ENCODE measurements around the gene SPATC1L. TPM values are rescaled to one million over a fixed set of nuclear protein-coding genes. Genes with fewer than 3 reads are reported as not detected.

SPATC1L gene
- total and polyA plus RNA-seq, 2 donors (not counting 3 experiments of a cell fraction or from before 2014, with no cell fraction given) = 11.5 to 15.3 TPM

- intact Hi-C loops (cut with micrococcal nuclease) = loop anchor here (5.0 kb wide), 1 partner anchor 36 kb away; no protein-coding TSS in a partner anchor
- Histone ChIP-seq H3K9ac (replicated peaks; ENCODE audit: extremely low read depth, insufficient read depth, low read length) (no peak overlapping the region), H4K20me1 (replicated peaks; ENCODE audit: control insufficient read depth, extremely low read depth, insufficient read depth, low read length) (no peaks in the 10 kb centered on the region), H3K27me3 (ENCODE audit: control insufficient read depth in 2 of 2, insufficient read depth in 2 of 2, low read length in 2 of 2) (no peaks in the 10 kb centered on the region), H3K4me2 (ENCODE audit: insufficient read depth, low read length) (no peak overlapping the region), H2AFZ (ENCODE audit: low read depth, low read length) (no peak overlapping the region), H3K4me1 (ENCODE audit: control insufficient read depth, extremely low read depth, insufficient read depth, low read length) (peaks cover 31% of the 10 kb centered on the region), H3K9me3 (replicated peaks; ENCODE audit: control insufficient read depth, insufficient read depth, low read length) (no peaks in the 10 kb centered on the region), H3K36me3 (ENCODE audit: control insufficient read depth in 2 of 2, extremely low read depth in 1 of 2, insufficient read depth in 2 of 2, low read length in 2 of 2) (peaks cover 0 to 9% of the 10 kb centered on the region in 2 experiments), H3K27ac (ENCODE audit: insufficient read depth, low read depth, low read length) (peak overlapping the region; percentile 69), H3K9me1 (replicated peaks; ENCODE audit: control insufficient read depth, extremely low read depth, insufficient read depth, low read length) (no peaks in the 10 kb centered on the region), H3K79me2 (ENCODE audit: control insufficient read depth, insufficient read depth, low read length) (no peaks in the 10 kb centered on the region), H3K4me3 (replicated peaks in 1 of 3; ENCODE audit: insufficient read depth in 1 of 3, low read depth in 1 of 3, low read length in 3 of 3) (no peak overlapping the region)
- TF ChIP-seq MAX (IDR thresholded peaks at IDR 0.05; ENCODE audit: insufficient read depth, insufficient read length) (no peak), MYC (IDR thresholded peaks at IDR 0.05; ENCODE audit: low read depth, low read length) (no peak), CTCF (IDR thresholded peaks at IDR 0.05; ENCODE audit: extremely low read depth in 1 of 2, insufficient read depth in 1 of 2, low read depth in 1 of 2, low read length in 2 of 2) (no peak), JUN (IDR thresholded peaks at IDR 0.05; ENCODE audit: borderline replicate concordance, insufficient read depth, insufficient read length, low read depth) (no peak), FOS (IDR thresholded peaks at IDR 0.05; ENCODE audit: borderline replicate concordance, insufficient read depth, low read length) (no peak), POLR2AphosphoS5 (IDR thresholded peaks at IDR 0.05; ENCODE audit: insufficient read depth, low read depth, low read length) (no peak), GATA2 (IDR thresholded peaks at IDR 0.05; ENCODE audit: insufficient read depth, insufficient read length, low read depth, low read length) (no peak), EZH2 (IDR thresholded peaks at IDR 0.05; ENCODE audit: borderline replicate concordance, low read depth, low read length, severe bottlenecking) (no peak)
- CTCF ChIA-PET = no interaction called here
- dilution Hi-C loops (cut with MboI; ENCODE audit: extremely low pct_ligation_motif_present, low sequenced_read_pairs) = no loop called here
- no TSS peak for BruUV-seq (replicated peaks)
- DNase-seq (ENCODE audit: low read depth, low spot score) (no peak), FAIRE-seq (no peak)
- POLR2A ChIA-PET = no interaction called here
These were observed 3.6 kb upstream of the SPATC1L start for GRCh38 chr21:46187814-46188213.
